ENCODE data around the gene BAAT.

The BAAT gene

GRCh38 chr9:101311758-101312420, 72.9 kb downstream of the BAAT start:
- peak; percentile 51 to 93 (median 82) for DNase-seq

GRCh38 chr9:101311191-101311590, 73.6 kb downstream of the BAAT start:
- no peak for DNase-seq

Measured in suppressor macrophage (primary cell).